ENCODE data around the gene INHBE.
"Not testable (repeated sequence)": the region's sequence is repeated elsewhere in the genome, so short reads cannot be mapped to it uniquely, and the experiment has no call there.

INHBE gene, protein sequence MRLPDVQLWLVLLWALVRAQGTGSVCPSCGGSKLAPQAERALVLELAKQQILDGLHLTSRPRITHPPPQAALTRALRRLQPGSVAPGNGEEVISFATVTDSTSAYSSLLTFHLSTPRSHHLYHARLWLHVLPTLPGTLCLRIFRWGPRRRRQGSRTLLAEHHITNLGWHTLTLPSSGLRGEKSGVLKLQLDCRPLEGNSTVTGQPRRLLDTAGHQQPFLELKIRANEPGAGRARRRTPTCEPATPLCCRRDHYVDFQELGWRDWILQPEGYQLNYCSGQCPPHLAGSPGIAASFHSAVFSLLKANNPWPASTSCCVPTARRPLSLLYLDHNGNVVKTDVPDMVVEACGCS

DNA sequence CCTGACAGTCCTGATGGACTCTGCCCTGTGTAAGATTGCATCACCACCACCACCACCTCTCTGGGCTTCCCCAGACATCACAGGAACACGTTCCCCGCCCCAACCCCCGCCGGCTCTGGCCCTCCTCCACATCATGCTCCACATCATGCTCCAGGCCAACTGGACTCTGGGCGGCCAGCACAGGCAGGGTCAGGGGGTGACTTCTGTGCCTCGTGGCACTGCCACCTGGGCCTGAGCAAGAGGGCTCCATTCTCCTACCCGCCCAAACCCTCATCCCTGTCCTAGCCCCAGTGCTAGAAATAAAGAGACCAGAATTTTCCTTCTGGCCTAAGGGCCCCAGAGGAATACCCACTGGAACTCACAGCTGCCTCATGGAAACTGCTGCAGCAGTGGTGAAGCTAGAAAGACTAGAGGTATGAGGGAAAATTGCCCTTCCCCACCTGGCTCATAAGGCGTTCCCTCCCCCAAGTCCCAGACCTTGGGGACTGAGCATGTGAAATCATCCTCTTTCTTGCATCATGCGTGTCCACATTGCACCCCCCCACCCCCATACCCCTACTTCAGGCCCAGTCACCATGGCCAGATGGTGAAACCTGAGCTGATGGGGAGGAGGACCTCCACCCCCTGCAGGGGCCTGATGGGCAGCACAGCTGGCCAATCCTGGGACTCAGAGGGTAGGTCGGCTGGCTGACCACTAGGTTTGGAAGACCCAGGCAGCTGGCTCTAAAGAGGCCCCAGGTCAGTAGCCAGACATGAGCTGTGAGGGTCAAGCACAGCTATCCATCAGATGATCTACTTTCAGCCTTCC, at the start of gene INHBE:
INHBE (plus strand) TSS at position 742 of the 808 bp plus-strand sequence. CDS start 230 bp downstream, outside the sequence.
- DNase-seq: no peak

DNA sequence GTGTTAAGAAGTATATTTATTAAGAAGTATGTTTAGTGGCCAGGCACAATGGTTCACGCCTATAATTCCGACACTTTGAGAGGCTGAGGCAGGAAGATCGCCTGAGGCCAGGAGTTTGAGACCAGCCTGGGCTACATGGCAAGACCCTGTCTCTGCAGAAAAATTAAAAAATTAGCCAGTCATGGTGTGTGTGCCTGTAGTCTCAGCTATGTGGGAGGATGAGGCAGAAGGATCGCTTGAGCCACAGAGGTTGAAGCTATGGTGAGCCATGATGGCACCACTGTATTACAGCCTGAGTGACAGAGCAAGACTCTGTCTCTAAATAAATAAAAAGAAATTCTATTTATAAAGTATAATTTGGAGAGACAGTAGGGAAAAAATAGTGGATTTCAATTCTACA, 44.6 kb upstream of the INHBE start:
- no peak for DNase-seq

DNA sequence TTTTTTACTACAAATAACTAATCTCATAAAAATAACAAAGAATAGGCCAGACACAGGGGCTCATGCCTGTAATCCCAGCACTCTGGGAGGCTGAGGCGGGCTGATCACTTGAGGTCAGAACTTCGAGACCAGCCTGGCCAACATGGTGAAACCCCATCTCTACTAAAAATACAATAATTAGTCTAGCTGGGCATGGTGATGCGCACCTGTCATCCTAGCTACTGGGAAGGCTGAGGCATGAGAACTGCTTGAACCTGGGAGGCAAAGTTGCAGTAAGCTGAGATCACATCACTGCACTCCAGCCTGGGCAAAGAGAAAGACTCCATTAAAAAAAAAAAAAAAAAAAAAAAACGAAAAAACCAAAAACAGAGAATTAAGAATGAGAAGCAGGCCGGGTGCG, 40.9 kb upstream of the INHBE start:
- not testable (repeated sequence) for DNase-seq

DNA sequence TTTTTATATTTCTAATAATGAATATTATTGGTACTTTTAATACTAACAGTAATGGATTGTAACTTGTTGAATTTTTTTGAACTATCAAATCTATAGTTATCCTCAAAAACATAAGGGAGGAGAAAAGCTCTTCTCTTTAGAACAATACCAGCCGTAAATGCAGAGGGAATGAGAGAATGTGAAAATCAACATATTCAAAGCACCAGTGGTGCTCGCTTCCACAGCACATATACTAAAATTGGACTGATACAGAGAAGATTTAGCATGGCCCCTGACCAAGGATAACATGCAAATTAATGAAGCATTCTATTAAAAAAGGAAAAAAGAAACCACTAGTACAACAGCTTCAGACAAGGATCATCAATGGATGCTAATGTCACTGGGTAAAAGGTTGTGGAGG, 40.0 kb upstream of the INHBE start:
- DNase-seq: no peak

DNA sequence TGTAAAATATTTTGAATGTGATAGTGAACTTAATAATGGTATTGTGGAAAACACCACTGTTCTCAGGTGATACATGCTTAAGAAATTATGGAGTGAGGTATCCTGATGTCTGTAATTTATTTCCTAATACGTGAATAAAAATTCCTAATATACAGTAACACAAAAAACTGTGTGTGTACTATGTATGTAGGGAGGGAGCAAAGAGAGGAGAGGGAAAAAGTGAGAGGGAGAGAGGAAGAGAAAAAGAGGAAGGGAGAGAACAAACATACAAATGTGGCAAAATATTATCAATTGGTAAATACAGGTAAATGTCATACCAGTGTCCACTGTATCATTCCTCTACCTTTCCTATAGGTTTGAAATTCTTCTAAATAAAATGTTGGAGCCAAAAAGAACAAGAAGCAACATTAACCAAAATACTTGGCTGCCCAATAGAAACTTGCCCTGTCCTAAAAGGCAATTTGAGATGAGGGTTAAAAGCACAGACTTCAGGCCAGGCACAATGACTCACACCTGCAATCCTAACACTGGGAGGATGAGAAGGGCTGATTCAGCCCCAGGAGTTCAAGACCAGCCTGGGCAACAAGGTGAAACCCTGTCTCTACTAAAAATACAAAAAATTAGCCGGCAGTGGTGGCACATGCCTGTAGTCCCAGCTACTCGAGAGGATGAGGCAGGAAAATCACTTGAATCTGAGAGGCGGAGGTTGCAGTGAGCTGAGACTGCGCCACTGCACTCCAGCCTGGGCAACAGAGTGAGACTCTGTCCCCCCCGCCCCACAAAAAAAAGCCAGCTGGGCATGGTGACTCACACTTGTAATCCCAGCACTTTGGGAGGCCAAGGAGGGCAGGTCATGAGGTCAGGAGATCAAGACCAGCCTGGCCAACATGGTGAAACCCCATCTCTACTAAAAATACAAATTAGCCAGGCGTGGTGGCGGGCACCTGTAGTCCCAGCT, 38.8 kb upstream of the INHBE start:
- no peak for DNase-seq

DNA sequence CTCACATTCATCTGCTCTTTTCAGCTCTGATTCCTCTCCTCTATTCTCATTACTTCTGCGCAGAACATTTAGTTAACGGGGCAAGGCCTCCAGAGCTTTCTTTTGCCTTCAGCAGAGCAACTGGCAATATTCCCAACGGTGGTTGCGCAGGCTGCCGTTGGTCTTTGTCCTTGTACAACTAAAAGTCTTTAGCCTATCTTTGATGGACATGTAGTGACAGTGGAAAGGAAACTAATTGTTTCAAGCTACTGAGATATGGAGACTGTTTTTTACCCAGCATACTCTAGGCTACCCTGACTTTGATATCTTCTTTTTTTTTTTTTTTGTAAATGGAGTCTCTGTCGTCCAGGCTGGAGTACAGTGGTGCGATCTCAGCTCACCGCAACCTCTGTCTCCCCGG, 36.9 kb upstream of the INHBE start:
- peak in 11 of 56 donors; percentile 2 to 60 (median 10) for DNase-seq

DNA sequence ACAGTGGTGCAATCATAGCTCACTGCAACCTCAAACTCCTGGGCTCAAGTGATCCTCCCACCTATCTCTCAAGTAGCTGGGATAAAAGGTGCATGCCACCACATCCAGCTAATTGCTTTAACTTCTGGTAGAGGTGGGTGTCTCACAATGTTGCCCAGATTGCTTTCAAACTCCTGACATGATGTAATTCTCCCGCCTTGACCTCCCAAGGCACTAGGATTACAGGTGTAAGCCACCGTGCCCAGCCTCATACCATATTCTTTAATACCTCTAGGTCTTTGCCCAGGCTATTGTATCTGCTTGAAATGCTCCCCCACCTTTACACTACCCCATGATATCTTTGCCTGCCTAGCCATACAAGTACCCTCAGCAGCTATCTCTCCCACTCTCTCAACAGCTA, 35.6 kb upstream of the INHBE start:
- DNase-seq: no peak

DNA sequence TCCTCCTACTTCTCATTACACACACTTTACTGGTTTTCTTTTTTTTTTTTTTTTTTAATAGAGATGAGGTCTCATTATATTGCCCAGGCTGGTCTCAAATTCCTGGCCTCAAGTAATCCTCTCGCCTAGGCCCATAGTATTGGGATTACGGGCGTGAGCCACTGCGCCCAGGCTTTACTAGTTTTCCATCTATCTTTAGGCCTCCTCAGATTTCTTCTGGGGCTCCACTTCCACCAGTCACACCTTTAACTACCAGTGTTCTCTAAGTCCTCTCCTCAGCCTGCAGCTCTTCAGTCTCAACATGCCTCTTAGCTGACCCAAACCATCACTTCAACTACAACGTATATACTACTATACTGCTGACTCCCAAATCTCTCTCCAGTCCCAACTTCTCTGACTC, 34.6 kb upstream of the INHBE start:
- no peak for DNase-seq

DNA sequence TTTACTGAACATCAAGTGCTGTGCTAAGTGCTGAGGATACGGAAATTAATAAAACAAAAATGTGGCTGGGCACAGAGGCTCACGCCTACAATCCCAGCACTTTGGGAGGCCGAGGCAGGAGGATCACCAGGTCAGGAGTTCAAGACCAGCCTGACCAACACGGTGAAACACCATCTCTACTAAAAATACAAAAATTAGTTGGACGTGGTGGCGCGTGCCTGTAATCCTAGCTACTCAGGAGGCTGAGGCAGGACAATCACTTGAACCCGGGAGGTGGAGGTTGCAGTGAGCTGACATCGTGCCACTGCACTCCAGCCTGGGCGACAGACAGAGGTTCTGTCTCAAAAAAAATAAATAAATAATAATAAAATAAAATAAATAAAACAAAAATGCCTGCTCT, 28.2 kb upstream of the INHBE start:
- DNase-seq: not testable (repeated sequence)

DNA sequence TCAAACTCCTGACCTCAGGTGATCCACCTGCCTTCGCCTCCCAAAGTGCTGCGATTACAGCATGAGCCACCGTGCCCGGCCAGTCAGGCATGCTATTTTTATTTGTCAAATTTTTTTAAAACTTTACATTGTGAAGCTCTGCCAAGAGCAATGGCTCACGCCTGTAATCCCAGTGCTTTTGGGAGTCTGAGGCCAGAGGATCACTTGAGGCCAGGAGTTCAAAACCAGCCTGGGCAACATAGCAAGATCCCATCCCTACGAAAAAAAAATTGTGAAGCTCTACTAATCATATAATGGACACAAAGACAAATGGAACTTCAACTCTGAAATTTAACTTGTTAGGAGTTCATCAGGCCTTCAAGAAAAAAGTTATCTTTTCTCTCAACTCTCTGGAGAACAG, 26.1 kb upstream of the INHBE start:
- no peak for DNase-seq

DNA sequence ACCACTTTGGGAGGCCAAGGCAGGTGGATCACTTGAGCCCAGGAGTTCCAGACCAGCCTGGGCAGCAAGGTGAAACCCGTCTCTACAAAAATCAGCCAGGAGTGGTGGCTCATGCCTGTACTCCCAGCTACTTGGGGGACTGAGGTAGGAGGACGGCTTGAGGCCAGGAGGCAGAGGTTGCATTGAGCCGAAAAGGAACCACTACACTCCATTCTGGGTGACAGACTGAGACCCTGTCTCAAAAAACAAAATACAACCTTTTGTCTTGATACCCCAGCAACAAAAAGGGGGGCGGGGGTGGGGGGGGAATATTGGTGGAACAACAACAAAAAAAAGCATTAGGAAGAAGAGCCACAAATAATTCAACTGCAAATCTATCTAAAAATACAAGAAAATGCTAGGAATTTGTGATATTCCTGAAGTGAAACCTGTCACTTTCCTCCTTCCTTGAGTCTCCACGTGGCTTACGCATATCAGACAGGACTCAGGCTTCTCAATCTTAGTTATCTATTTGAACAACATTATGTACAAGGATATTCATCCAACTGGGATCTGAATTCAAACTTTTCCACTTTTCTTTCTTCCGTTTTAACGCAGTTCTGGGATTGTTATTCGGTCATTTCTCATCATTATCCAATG, 25.5 kb upstream of the INHBE start:
- DNase-seq: no peak

DNA sequence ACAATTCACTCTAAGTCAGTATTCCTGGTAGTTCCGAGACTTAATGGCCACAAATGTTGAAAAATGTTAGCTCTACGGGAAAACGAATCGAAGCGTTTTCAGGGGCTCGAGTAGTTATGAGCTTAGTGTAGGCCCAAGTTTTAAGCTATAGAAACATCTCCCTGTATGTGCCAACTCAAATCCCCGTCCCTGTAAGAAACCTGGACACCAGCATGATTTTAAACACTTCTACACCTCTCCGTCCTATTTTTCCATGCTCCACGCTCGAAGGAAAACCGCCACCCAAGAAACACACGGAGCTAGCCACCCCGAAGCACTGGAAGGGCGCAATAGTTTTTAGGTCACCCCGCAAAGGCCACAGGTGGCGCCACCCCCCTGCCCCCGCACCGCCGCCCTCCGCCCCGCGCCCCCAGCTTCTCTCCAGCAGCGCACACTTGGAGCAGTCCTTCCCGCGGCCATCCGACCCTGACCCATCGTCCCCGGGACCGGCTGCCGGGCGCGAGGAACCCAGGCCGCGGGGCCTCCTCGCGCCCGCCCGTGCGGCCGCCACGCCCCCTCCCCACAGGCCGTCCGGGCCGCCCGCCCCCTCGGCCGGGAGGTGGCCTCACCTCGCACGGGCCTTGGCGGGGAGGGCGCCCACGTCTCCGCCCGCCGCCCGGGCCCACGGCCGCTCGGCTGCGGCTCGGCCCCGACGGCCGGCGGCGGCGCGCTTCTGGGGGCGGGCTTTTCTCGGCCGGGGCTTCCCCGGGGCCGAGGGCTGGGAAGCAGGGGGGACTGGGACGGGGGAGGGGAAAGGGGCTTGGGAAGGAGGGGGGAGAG, 24.8 kb upstream of the INHBE start:
- DNase-seq: peak in 22 of 56 donors; percentile 4 to 55 (median 36)

DNA sequence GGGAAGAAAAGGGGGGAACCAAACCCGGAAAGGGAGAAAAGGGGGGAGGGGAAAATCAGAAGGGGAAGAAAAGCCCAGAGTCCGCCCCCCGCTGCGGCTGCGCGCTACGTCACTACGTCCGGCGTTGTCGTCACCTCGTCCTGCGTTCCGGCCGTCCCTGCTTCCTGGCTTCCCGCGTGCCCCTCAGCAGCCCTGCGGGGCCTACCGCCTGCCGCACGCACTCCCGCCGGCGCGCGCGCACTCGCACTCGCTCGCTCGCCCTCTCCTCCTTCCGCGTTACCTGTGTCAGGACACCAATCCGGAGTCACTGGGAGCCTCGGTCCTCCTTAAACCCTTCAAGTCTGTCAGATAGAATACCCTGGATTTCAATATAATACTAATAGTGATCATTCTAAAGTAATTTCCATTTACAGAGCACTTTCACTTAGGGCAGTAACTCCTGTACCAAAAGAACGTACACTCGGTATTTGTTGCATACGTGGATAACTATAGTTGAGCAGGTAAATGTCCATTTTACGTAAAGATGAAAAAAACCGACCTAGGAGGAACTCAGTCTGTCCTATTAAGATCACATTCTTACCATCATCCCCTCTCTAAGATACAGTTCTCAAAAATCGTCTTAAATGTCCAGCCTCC, 24.1 kb upstream of the INHBE start, which contains the start of gene R3HDM2:
R3HDM2 (minus strand) TSS at position 113 of the 636 bp plus-strand sequence. CDS start 120,615 bp downstream, outside the sequence.
- DNase-seq: peak; percentile 32 to 95 (median 88)

DNA sequence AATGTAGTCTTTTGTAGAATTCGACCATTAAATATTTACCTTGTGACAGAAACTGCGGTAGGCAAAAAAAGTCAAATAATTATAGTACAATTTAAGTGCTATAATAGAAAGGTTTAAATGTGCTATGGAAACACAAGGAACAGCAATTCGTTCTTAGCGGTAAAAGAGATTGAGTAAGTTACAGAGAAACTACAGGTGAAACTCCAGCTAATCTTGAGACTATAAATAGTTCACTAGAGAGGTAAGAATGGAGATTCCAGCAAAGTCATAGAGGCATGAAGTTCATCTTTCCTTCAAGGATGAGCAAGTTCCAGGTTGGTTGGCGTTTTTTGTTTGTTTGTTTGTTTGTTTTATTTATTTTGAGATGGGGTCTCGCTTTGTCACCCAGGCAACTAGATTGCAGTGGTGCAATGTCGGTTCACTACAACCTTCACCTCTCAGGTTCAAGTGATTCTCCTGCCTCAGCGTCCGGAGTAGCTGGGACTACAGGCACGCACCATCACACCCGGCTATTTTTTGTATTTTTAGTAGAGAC, 23.4 kb upstream of the INHBE start:
- no peak for DNase-seq

DNA sequence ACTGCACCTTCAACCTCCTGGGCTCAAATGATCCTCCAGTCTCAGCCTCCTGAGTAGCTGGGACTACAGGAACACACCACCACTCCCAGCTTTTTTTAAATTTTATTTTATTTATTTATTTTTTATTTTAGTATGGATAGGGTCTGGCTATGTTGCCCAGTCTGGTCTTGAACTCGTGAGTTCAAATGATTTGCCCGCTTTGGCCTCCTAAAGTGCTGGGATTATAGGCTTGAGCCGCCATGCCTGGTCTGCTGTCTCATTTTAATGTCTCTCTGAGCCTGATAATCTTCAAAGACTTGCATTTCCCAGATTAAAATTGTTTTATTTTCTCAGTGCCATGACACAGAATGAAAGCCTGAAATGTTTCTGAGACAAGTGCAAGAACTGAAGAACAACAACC, 21.7 kb upstream of the INHBE start:
- DNase-seq: no peak

DNA sequence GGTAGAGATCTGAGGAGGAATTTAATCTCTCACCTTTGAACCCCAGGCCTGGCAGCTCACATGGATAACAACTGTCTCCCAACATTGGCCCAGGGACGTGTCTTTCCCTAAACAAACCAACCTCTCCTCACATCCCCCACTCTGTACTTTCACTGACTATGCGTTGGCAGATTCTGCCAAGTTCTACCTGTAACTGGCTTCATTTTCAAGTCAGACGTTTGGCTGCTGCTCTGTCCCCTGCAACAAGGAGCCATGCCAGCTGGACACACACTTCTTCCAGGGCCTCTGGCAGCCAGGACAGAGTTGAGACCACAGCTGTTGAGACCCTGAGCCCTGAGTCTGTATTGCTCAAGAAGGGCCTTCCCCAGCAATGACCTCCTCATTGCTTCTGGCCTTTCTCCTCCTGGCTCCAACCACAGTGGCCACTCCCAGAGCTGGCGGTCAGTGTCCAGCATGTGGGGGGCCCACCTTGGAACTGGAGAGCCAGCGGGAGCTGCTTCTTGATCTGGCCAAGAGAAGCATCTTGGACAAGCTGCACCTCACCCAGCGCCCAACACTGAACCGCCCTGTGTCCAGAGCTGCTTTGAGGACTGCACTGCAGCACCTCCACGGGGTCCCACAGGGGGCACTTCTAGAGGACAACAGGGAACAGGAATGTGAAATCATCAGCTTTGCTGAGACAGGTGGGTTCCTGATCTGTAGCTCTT, 20.4 kb upstream of the INHBE start, which contains the start of gene INHBC:
INHBC (plus strand) TSS at position 268 of the 707 bp plus-strand sequence; CDS start at position 371, 103 bp downstream.
- DNase-seq: no peak

DNA sequence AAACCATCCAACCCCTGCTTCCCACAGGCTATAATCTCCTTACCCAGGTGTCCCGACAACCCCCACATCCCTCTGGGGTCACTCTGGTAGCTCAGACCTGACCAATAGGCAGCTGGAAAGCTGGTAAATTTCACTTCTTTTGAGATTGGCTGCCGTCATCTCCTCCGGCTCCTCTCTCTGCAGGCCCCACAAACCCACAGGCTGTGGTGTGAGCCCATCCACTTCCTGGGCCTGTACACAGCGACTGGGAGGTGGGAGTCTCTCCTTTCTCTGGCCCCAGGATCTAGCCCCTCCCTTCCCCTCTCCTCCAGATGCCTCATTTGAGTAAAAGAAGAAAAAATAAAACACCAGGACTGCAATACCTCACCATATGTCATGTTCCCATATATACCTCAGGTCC, 19.8 kb upstream of the INHBE start:
- no peak for DNase-seq

DNA sequence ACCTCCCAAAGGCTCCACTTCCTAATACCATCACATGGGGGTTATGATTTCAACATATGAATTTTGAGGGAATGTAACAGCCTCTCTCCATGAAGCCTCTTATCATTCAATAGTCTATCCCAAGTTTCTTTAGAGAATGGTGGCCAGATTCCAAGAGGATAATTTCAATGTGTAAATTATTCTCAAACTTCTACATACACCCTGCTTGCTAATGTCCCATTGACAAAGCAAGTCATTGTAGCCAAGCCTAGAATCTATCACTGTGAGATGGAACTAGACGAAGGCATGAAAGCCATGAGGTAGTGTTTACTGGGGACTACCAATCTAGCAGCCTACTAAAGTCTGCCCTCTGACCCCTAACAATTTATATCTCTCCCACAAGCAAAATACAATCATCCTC, 16.7 kb upstream of the INHBE start:
- DNase-seq: no peak

All from amygdala (tissue), 56 donors.